T-helper 2 cell treated with Interferon-gamma antibody and Interleukin-4, amounts not matched to agents 5 μg/mL and 100 μg/mL, for 36 hours (primary cell): ENCODE data around the gene ARSJ.
A peak's percentile ranks its signal among the peaks of the same experiment; 100 is the strongest.
"Not testable (repeated sequence)": the region's sequence is repeated elsewhere in the genome, so short reads cannot be mapped to it uniquely, and the experiment has no call there.

ENCODE experiments used
- DNase-seq: peaks from one replicate; pipeline ENCODE4 v3.0.0; 2021; ENCODE audit warnings: low spot score
- H3K27ac Mint-ChIP-seq: one replicate; pipeline ENCODE4 v1.8.0; 2021; ENCODE audit warnings: mild to moderate bottlenecking, mixed read lengths
- H3K27me3 Mint-ChIP-seq: one replicate; pipeline ENCODE4 v1.8.0; 2021; ENCODE audit warnings: low read depth, mixed read lengths
- H3K36me3 Mint-ChIP-seq: one replicate; pipeline ENCODE4 v1.8.0; 2021; ENCODE audit warnings: low read depth, mixed read lengths
- H3K4me1 Mint-ChIP-seq: one replicate; pipeline ENCODE4 v1.8.0; 2021; ENCODE audit warnings: low read depth, mixed read lengths
- H3K4me3 Mint-ChIP-seq: one replicate; pipeline ENCODE4 v1.8.0; 2022; ENCODE audit warnings: mild to moderate bottlenecking, moderate library complexity, mixed read lengths
- H3K9me3 Mint-ChIP-seq: one replicate; pipeline ENCODE4 v1.8.0; 2021; ENCODE audit warnings: mixed read lengths

ARSJ gene

GRCh38 chr4:113924706-113925105, 54.7 kb downstream of the ARSJ start:
- not testable (repeated sequence) for H3K36me3 Mint-ChIP-seq, H3K4me1 Mint-ChIP-seq, H3K9me3 Mint-ChIP-seq, DNase-seq, H3K27ac Mint-ChIP-seq, H3K4me3 Mint-ChIP-seq, H3K27me3 Mint-ChIP-seq

GRCh38 chr4:113921089-113921794, 58.2 kb downstream of the ARSJ start:
- Mint-ChIP-seq H3K36me3 (no peaks in the 10 kb centered on the region), H3K4me1 (peaks cover 2% of the 10 kb centered on the region), H3K4me3 (no peak overlapping the region), H3K27me3 (no peaks in the 10 kb centered on the region), H3K27ac (no peak overlapping the region), H3K9me3 (no peaks in the 10 kb centered on the region)
- no peak for DNase-seq

GRCh38 chr4:113919611-113920010, 59.8 kb downstream of the ARSJ start:
- Mint-ChIP-seq H3K4me3 (no peak overlapping the region), H3K27me3 (no peaks in the 10 kb centered on the region), H3K4me1 (peaks cover 2% of the 10 kb centered on the region), H3K9me3 (no peaks in the 10 kb centered on the region), H3K36me3 (no peaks in the 10 kb centered on the region), H3K27ac (no peak overlapping the region)
- no peak for DNase-seq

- no peaks in the 10 kb centered on the region for H3K27me3 Mint-ChIP-seq
- no peaks in the 10 kb centered on the region for H3K36me3 Mint-ChIP-seq
- no peaks in the 10 kb centered on the region for H3K9me3 Mint-ChIP-seq
- no peak overlapping the region for H3K4me3 Mint-ChIP-seq
- DNase-seq, result no peak
- no peak overlapping the region for H3K27ac Mint-ChIP-seq
- peaks cover 2% of the 10 kb centered on the region for H3K4me1 Mint-ChIP-seq
These were observed 60.3 kb downstream of the ARSJ start for GRCh38 chr4:113919145-113919544.

GRCh38 chr4:113908829-113909228, 70.6 kb downstream of the ARSJ start:
- peaks cover 9% of the 10 kb centered on the region for H3K9me3 Mint-ChIP-seq
- H3K27ac Mint-ChIP-seq, result no peak overlapping the region
- H3K27me3 Mint-ChIP-seq, result no peaks in the 10 kb centered on the region
- H3K4me3 Mint-ChIP-seq, result no peak overlapping the region
- peaks cover 3% of the 10 kb centered on the region for H3K36me3 Mint-ChIP-seq
- peaks cover 8% of the 10 kb centered on the region for H3K4me1 Mint-ChIP-seq
- DNase-seq, result no peak

GRCh38 chr4:113907559-113907958, 71.9 kb downstream of the ARSJ start:
- Mint-ChIP-seq H3K4me1 (peaks cover 20% of the 10 kb centered on the region), H3K36me3 (peaks cover 3% of the 10 kb centered on the region), H3K4me3 (no peak overlapping the region), H3K9me3 (peaks cover 9% of the 10 kb centered on the region), H3K27me3 (no peaks in the 10 kb centered on the region), H3K27ac (no peak overlapping the region)
- DNase-seq, result no peak

GRCh38 chr4:113905301-113905700, 74.1 kb downstream of the ARSJ start:
- H3K4me3 Mint-ChIP-seq, result no peak overlapping the region
- no peak overlapping the region for H3K27ac Mint-ChIP-seq
- no peak for DNase-seq
- H3K27me3 Mint-ChIP-seq, result no peaks in the 10 kb centered on the region
- H3K9me3 Mint-ChIP-seq, result peaks cover 9% of the 10 kb centered on the region
- peaks cover 3% of the 10 kb centered on the region for H3K36me3 Mint-ChIP-seq
- peaks cover 34% of the 10 kb centered on the region for H3K4me1 Mint-ChIP-seq

- peaks cover 37% of the 10 kb centered on the region for H3K4me1 Mint-ChIP-seq
- H3K27me3 Mint-ChIP-seq, result no peaks in the 10 kb centered on the region
- H3K27ac Mint-ChIP-seq, result no peak overlapping the region
- no peak overlapping the region for H3K4me3 Mint-ChIP-seq
- DNase-seq, result no peak
- H3K9me3 Mint-ChIP-seq, result peaks cover 9% of the 10 kb centered on the region
- H3K36me3 Mint-ChIP-seq, result peaks cover 3% of the 10 kb centered on the region
These were observed 74.6 kb downstream of the ARSJ start for GRCh38 chr4:113904877-113905276.

GRCh38 chr4:113901994-113902787, 77.3 kb downstream of the ARSJ start:
- H3K9me3 Mint-ChIP-seq, result no peaks in the 10 kb centered on the region
- peaks cover 50% of the 10 kb centered on the region for H3K4me1 Mint-ChIP-seq
- peak overlapping the region; percentile 26 for H3K27ac Mint-ChIP-seq
- DNase-seq, result peak; percentile 33
- no peaks in the 10 kb centered on the region for H3K36me3 Mint-ChIP-seq
- H3K4me3 Mint-ChIP-seq, result peak overlapping the region; percentile 66
- no peaks in the 10 kb centered on the region for H3K27me3 Mint-ChIP-seq

GRCh38 chr4:113899271-113900070, 80.0 kb downstream of the ARSJ start:
- DNase-seq, result no peak
- no peaks in the 10 kb centered on the region for H3K9me3 Mint-ChIP-seq
- H3K27ac Mint-ChIP-seq, result peak overlapping the region; percentile 78
- H3K4me3 Mint-ChIP-seq, result peak overlapping the region; percentile 24
- peaks cover 42% of the 10 kb centered on the region for H3K4me1 Mint-ChIP-seq
- no peaks in the 10 kb centered on the region for H3K36me3 Mint-ChIP-seq
- H3K27me3 Mint-ChIP-seq, result peaks cover 4% of the 10 kb centered on the region

GRCh38 chr4:113893546-113893945, 85.9 kb downstream of the ARSJ start:
- Mint-ChIP-seq H3K4me1 (peaks cover 2% of the 10 kb centered on the region), H3K4me3 (no peak overlapping the region), H3K9me3 (peaks cover 8% of the 10 kb centered on the region), H3K27me3 (peaks cover 8% of the 10 kb centered on the region), H3K27ac (no peak overlapping the region), H3K36me3 (no peaks in the 10 kb centered on the region)
- DNase-seq, result no peak

- peaks cover 8% of the 10 kb centered on the region for H3K9me3 Mint-ChIP-seq
- H3K36me3 Mint-ChIP-seq, result no peaks in the 10 kb centered on the region
- H3K4me3 Mint-ChIP-seq, result no peak overlapping the region
- no peak for DNase-seq
- no peak overlapping the region for H3K27ac Mint-ChIP-seq
- no peaks in the 10 kb centered on the region for H3K4me1 Mint-ChIP-seq
- peaks cover 3% of the 10 kb centered on the region for H3K27me3 Mint-ChIP-seq
These were observed 91.4 kb downstream of the ARSJ start for GRCh38 chr4:113888006-113888405.

GRCh38 chr4:113885291-113885690, 94.2 kb downstream of the ARSJ start:
- Mint-ChIP-seq H3K9me3 (peaks cover 8% of the 10 kb centered on the region), H3K4me3 (no peak overlapping the region), H3K27ac (no peak overlapping the region), H3K27me3 (no peaks in the 10 kb centered on the region), H3K36me3 (no peaks in the 10 kb centered on the region), H3K4me1 (no peaks in the 10 kb centered on the region)
- no peak for DNase-seq

- Mint-ChIP-seq H3K4me3 (no peak overlapping the region), H3K27me3 (no peaks in the 10 kb centered on the region), H3K27ac (no peak overlapping the region), H3K9me3 (peaks cover 4% of the 10 kb centered on the region), H3K36me3 (no peaks in the 10 kb centered on the region), H3K4me1 (no peaks in the 10 kb centered on the region)
- no peak for DNase-seq
These were observed 94.8 kb downstream of the ARSJ start for GRCh38 chr4:113884655-113885054.
